HTERT RPE-1 (cell line): ENCODE data around the gene MPIG6B.

Experiments
- in situ Hi-C: fragments of 300-500 bp; cut with MboI; formaldehyde crosslinking; loops from 4 replicates; pipeline ENCODE4 v1.14.3; 2020; ENCODE audit warnings: low sequenced_read_pairs

MPIG6B gene

GRCh38 chr6:31720196-31720770 is 2.9 kb upstream of the MPIG6B start:
- in situ Hi-C loops = no loop called here

- in situ Hi-C loops = no loop called here
These were observed 1.7 kb upstream of the MPIG6B start, which contains the start of gene LY6G6C for GRCh38 chr6:31721351-31722020. LY6G6C (minus strand) TSS chr6:31721746; CDS start chr6:31721679, 67 bp downstream.

GRCh38 chr6:31722173-31722572 is 1.0 kb upstream of the MPIG6B start:
- in situ Hi-C loops = no loop called here

DNA sequence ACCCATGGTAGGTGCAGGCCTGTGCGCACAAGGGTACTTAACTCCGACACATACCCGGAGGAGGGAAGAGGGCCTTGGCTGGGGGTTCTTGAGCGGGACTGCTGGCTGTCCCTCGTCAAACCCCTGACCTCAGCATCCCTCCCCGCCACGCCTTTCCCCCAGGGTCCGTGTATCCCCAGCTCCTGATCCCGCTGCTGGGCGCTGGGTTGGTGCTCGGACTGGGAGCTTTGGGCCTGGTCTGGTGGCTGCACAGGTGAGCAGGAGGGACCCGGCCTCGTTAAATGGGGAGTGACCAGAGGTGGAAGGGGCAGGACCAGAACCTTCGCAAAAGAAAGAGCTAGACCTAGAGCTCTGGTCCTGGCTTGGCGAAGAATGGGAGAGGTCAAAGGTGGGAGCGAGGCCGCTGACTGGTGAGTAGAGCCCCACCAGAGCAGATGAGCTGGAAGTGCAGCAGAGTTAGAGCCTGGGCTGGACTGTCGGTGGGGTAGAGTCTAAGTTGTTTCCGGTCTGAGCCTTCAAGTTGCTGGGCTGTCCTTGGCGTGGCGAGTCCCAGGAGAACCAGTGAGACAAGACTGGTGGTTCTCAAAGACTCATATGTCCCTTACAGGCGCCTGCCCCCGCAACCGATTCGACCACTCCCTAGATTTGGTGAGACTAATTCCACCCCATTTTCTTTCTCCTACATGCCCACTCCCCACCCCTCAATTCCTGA is 963 bp downstream of the MPIG6B start:
- in situ Hi-C loops = no loop called here

DNA sequence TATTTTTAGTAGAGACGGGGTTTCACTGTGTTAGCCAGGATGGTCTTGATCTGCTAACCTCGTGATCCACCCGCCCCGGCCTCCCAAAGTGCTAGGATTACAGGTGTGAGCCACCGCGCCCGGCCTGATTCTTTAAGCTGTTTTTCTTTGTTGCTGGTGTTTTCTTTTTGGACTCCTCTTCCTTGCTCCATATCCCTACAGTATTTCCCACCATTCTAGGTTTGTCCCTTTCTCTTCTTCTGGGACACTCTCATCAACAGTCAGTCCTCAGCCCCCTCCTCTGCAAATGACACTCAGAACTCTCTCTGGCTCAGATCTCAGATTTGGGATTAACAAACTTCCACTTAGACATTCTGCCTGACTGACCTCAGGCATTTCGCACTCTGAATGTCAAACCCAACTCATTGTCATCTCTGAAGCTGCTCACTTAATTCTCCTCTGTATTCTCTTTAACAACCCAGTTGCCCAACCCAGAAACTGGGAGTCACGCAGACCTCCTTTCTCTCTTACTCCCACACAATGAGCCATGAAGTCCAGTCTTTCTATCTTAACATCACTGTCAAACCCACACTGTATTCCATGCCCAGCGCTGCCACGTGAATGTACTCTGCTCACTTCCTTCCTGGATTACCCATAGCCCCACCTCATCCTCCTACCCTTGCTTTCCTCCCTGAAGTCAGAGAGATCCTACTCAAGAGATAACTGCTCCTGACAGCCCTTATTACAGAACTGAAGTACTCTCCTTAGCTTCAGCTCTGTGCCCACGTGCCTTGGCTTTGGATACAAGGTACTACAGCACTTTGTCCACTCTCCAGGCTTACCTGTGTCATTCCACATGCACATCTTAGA is 2.6 kb downstream of the MPIG6B start:
- in situ Hi-C loops = no loop called here

- in situ Hi-C loops = no loop called here
These were observed 4.0 kb downstream of the MPIG6B start for GRCh38 chr6:31727034-31727716.

DNA sequence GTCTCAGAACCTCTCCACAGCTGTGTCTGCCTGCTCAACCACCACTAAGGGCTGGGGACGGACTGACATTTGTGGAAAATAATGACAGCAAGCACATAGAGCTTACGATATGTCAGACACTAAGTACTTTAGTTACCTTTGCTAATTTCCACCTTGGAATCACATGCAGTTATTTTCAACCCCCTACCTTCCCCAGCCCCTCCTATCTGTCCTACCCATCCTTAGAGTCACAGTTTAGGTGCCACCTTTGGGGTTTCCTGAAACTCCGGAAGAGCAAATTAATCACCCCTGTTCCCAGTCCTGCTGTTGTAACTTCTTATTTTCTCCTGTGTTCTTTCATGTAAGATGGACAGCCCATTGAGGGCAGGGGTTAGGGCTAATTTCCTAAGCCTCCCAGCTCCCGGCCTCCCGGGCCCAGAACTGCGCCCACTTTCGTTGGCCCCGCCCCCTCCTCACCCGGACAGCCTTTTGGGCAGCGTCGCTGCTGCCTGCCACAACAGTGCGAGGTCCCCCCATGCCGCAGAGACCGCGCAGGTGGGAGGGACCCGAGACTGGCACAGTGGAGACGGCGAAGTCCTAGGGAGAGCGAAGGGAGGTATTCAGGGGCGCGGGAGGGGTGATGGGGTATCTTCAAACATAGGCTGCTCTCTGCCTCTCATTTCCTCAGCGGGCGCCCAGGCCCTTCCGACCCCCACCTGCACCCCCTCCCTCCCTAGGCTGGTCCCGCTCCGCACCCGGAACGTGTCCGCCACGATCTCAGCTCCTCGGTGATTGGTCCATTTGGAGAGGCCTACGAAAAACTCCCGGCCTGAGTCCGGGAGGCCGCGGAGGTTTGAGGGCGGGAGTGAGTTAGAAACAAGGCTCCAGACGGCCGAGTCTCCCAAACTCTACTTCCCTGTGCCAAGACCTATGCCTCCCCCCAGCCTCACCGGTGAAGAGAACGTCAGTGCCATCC is 4.8 kb downstream of the MPIG6B start:
- in situ Hi-C loops = no loop called here

GRCh38 chr6:31728767-31729514 is 5.8 kb downstream of the MPIG6B start, which contains the start of gene DDAH2:
DDAH2 (minus strand) TSS chr6:31729299; CDS start chr6:31729161, 138 bp downstream.
- in situ Hi-C loops = no loop called here

DNA sequence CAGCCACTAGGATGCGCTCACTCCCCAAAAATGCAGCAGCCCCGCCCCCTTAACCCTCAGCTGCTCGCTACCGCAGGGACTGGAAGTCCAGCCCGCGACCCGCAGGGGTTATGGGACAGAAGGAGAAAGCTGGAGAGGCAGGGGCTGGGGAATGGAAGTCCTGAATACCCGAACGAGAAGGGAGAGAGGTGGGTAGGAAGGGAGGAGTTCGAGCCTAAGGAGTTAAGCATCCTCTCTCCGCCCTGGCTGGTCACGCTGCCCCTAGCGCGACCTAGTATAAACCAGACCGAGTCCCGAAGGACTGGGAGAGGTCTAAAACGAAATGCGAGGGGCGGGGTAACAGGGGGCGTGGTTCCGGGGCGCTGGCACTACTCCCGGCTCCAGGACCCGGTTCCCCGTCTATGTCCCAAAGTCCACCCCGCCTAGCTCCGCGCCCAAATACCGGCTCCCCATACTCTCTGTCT is 6.4 kb downstream of the MPIG6B start:
- in situ Hi-C loops = no loop called here

DNA sequence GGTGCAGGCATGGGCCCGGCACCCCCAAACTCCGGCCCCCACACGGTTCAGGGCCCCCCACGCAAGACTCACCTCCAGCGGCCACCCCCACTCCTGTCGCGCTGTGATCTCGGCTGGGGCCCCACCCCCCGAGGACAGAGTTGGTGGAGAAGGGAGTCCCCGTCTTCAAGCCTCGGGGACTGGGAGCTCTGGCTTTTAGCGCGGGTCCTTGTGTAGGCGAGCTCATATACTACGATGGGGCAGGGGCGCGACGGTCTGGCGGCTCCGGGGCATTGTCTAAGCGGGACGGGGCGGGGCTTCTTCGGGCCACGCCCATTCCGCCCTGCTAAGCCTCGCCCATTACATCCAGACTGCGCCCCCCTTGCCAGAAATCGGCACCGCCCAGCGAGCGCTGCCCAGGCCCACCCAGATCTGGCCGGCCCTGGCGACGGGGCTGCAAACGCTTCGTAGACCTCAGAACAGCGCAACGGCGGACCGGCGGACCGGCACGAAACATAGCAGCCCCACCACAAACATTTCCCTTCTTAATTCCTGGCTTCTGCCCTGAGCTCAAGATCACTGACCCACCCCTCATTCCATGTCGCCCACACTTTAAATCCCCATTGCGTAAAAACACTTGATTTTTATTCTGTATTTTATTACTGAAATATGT is 6.9 kb downstream of the MPIG6B start:
- in situ Hi-C loops = no loop called here

- in situ Hi-C loops = no loop called here
These were observed 7.5 kb downstream of the MPIG6B start for GRCh38 chr6:31730631-31731086.

- in situ Hi-C loops = no loop called here
These were observed 8.9 kb downstream of the MPIG6B start for GRCh38 chr6:31732029-31732428.

GRCh38 chr6:31733734-31734133 is 10.6 kb downstream of the MPIG6B start:
- in situ Hi-C loops = no loop called here

DNA sequence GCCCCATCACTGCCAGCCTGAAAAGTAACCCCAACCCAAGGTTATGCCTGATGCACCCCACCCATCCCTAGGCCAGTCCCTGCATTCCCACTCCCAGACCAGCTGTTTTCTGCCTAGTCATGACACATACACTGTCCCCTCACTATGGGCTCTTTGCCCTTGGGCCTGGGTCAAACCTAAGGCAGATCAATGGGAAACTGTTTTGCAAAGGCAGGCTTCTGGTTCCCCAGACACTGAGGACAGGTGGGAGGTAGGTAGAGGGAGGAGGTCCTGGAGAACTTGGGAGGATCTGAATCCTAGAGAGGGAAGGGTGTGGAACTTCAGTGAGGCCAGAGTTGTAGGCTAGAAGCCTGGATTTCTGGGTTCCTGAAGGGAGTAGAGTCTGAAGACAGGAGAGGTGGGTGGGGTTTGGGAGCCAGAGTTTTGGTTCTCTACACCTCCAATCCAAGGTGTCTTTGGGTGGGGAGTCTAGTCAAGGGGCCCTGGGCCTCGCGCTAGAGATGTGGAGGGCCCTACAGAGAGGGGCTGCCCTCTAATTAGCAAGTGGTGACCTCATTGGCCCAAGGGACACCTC is 11.2 kb downstream of the MPIG6B start:
- in situ Hi-C loops = no loop called here

GRCh38 chr6:31734821-31735406 is 11.7 kb downstream of the MPIG6B start:
- in situ Hi-C loops = no loop called here

DNA sequence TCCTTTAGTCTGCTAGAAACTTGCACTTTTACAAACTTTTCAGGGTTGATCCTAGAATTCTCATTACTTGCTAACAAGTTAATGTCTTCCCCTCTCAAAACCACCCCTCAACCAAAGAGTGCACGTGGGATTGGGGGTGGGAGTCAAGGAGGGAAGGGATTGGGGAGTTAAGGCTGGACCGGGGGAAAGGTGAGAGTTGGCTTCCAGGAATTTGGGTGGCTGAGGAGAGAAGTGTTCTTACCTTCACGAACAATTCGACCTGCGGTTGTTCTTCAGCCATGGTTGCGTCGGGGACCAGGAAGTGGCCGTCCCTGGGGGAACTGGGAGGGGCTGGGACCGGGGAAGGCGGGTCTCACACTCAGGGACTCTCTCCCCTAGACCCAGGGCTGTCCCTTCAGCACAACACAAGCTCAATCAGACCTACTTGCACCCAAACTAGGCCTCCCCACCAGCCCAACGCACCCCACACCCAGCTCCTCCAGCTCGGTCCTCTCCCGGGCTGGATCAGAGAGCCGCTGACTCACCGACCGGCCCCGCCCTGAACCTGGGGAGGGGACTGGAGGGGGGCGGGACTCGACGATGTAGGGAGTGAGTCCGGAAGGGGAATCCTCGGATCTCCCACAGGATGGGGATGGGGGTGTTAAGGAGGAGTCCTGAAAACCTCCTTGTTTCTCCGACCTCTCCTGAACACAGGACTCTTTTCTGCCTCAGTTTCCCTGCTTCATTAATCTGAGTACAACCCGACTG is 13.0 kb downstream of the MPIG6B start, which contains the start of gene CLIC1:
Gene CLIC1 (minus strand): TSS at position 510 of the 747 bp plus-strand sequence. CDS start 230 bp downstream, at position 280.
- in situ Hi-C loops = no loop called here
